HG03280 (cell line): ENCODE measurements around the gene TMEM156.

Experiments used
- ATAC-seq: cut with Tn5 transposase; IDR thresholded peaks from one replicate; pipeline ENCODE4 v1.9.1; 2021; ENCODE audit warnings: mild to moderate bottlenecking, moderate library complexity; ENCODE audit not compliant: unreplicated experiment

TMEM156 gene

GRCh38 chr4:39032218-39033085 lies at the start of gene TMEM156:
Gene TMEM156, minus strand, starts transcription at chr4:39032409. Its CDS starts 96 bp downstream, at chr4:39032313.
- ATAC-seq = peak; percentile 54

GRCh38 chr4:39078829-39079228 lies 46.6 kb upstream of the TMEM156 start:
- ATAC-seq = no peak

- ATAC-seq = no peak
Measured at GRCh38 chr4:39068907-39069306, 36.7 kb upstream of the TMEM156 start.

GRCh38 chr4:39067451-39067850 lies 35.2 kb upstream of the TMEM156 start:
- no peak for ATAC-seq

- no peak for ATAC-seq
Measured at GRCh38 chr4:39067031-39067430, 34.8 kb upstream of the TMEM156 start.

GRCh38 chr4:39066371-39066770 lies 34.2 kb upstream of the TMEM156 start:
- ATAC-seq = no peak

- no peak for ATAC-seq
Measured at GRCh38 chr4:39063430-39063829, 31.2 kb upstream of the TMEM156 start.

GRCh38 chr4:39062770-39063097 lies 30.5 kb upstream of the TMEM156 start:
- no peak for ATAC-seq

- ATAC-seq = no peak
Measured at GRCh38 chr4:39062094-39062769, 30.0 kb upstream of the TMEM156 start, which contains the start of gene KLHL5. Gene KLHL5, plus strand, starts transcription at chr4:39062232. Its CDS starts 421 bp downstream, at chr4:39062653.

- no peak for ATAC-seq
Measured at GRCh38 chr4:39061457-39061856, 29.2 kb upstream of the TMEM156 start.

GRCh38 chr4:39056023-39056422 lies 23.8 kb upstream of the TMEM156 start:
- no peak for ATAC-seq

- ATAC-seq = no peak
Measured at GRCh38 chr4:39054497-39054896, 22.3 kb upstream of the TMEM156 start.

- no peak for ATAC-seq
Measured at GRCh38 chr4:39053983-39054382, 21.8 kb upstream of the TMEM156 start.

- ATAC-seq = no peak
Measured at GRCh38 chr4:39051492-39051891, 19.3 kb upstream of the TMEM156 start.

- ATAC-seq = no peak
Measured at GRCh38 chr4:39050590-39050989, 18.4 kb upstream of the TMEM156 start.

- no peak for ATAC-seq
Measured at GRCh38 chr4:39048311-39048710, 16.1 kb upstream of the TMEM156 start.

- no peak for ATAC-seq
Measured at GRCh38 chr4:39047681-39048080, 15.5 kb upstream of the TMEM156 start.

GRCh38 chr4:39046249-39046648 lies 14.0 kb upstream of the TMEM156 start:
- ATAC-seq = no peak

GRCh38 chr4:39045827-39046221 lies 13.6 kb upstream of the TMEM156 start:
- no peak for ATAC-seq

- peak; percentile 39 for ATAC-seq
Measured at GRCh38 chr4:39044956-39045826, 13.0 kb upstream of the TMEM156 start.

GRCh38 chr4:39044364-39044955 lies 12.3 kb upstream of the TMEM156 start:
- peak; percentile 78 for ATAC-seq
